Fibroblast of skin of right quadriceps (primary cell): ENCODE data around the gene RAG2.

Experiments
- DNase-seq: peaks from one replicate; pipeline ENCODE4 v3.0.0-alpha.2; 2013

The RAG2 gene

GRCh38 chr11:36598051-36598450 lies at the start of gene RAG2:
TSS of gene RAG2 (minus strand) at chr11:36598236. CDS start at chr11:36594168, 4,068 bp downstream.
- DNase-seq, result no peak

DNA sequence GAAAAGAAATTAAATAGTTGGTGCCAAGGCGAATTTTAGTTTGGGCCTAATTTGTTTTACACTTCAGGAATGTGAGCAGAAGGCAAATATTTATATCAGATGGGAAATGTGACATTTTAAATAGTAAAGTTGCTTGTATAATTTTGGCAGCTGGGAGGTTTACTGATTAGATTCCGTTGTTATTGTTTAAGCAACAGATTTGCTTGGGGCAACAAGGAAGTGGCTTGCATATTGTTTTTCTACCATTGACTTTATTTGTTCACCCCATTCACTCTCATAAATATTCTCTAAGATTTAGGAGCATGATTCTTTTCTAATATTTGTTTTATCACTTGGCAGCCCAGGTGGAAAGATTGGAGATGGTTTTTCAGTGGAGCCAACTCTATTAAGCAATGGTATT lies 40.5 kb upstream of the RAG2 start:
- DNase-seq, result no peak

GRCh38 chr11:36635066-36635862 lies 37.2 kb upstream of the RAG2 start:
- DNase-seq, result no peak

DNA sequence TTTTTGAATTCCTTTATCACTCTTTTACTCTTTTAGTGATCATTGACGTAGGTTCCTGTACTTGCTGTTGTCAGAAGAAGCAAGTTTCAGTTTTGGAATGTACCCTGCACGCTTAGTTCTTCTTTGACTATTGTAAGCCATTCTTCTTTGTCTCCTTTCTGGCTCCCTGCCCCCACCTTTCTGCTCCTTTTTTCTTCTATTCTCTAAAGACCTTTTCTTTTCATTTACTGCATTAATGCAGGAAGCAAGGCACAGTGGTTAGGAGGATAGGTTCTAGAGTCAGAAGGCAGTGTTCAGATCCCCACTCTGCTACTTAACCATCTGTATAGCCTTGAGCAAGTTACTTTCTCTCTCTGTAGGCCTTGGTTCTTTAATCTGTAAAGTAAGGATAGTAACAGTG lies 33.7 kb upstream of the RAG2 start:
- no peak for DNase-seq

DNA sequence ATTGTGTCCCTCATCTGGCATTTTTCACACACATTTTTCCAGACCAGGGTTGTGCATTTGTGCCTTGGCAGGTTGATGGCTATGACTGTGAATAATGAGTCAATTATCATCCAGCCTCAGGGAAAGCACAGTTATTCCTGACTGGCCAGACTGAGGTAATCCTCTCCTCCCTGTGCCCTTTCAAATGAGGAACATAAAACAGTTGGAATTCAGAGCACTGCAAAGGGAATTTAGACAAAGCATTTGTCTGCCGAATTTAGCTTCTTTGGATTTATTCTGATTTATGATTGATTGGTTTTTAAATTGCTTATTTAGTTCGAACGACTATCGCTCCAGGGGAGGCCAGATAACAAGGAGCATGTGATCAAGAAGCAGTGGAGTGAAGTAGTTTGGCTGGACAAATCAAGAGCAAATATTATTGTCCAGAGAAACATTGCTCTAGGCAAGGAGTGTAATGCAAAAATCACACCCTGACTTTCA lies 30.8 kb upstream of the RAG2 start:
- no peak for DNase-seq

GRCh38 chr11:36628141-36628540 lies 30.1 kb upstream of the RAG2 start:
- DNase-seq, result no peak

DNA sequence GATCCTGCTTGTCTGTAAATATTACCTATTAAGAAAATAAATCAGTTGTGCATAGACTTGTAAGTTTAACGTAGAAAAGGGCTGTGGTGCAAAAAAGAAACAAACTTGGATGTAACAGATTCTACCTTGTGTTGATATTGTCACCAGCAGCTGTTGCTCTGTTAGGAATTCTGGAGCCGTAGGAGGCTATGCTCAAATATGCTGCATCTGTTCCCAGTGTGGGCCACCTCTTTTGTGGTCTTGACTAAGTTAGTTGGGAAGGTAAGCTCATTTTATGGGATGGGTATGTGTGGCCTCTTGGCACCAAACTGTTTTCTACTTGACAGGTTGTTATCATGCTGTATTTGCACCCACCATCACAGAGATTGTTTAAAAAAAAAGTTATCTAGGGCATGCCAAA lies 29.4 kb upstream of the RAG2 start:
- no peak for DNase-seq

DNA sequence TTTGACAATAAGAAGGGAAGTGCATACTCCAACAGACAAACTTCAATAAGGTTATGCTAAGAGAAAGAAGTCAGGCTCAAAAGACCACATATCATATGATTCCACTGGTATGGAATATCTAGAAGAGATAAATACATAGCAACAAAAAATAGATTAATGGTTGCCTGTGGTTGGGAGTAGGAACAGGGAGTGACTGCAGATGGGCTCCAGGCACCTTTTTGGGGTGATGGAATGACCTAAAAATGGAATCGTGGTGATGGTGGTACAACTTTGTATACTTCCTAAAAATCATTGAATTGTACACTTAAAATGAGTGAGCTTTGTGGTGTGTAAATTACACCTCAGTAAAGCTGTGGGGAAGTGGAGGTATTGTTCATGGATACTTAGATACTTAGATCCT lies 29.0 kb upstream of the RAG2 start:
- DNase-seq, result no peak

GRCh38 chr11:36623494-36623893 lies 25.5 kb upstream of the RAG2 start:
- no peak for DNase-seq

DNA sequence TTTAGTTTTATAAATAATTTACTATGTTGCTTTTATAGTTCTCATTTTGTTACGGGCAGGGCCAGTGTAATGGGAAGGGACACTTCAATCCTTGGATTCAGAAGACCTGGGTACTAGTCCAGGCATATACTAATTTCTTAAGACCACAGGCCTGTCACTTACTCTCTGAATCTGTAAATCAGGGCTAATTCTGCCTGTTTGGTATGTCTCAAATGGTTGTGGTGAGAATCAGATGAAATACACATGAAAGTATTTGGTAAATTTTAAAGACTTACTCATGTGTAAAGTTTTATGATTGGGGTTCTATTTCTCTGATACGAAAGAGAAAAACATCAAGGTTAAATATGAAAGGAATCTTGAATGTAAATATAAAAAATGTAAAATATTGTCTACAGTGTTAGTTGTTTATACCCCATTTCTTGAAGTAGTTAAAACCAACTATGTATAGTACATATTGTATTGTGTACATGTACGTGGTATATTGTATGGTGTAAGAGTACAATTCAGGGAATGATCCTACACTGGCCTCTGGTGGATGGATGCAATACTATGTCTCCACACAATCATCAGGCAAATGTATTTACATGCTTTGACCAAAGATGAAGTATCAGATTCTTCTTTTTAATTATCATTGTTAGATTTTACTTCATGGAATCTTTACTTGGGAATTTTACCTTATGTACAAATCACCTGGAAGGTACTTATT lies 24.5 kb upstream of the RAG2 start:
- DNase-seq, result peak; percentile 52

DNA sequence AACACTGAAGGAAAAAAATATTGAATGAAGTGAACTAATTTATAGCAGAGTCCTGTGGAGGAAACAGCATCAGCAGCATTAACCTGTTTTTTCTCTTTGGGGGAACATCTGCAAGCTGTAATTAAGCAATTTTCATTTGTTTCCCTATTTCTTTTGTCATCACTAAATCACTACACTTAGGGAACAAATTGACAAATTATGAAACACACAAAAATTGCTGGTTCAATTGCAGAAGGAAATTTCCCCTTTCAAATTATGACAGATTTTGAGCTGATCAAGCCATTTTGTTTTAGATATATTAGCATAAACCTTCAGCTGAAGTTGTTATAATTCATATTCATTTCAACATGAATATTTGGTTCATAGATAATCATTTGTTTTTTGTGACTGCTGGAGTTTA lies 22.2 kb upstream of the RAG2 start:
- DNase-seq, result no peak

GRCh38 chr11:36619502-36619901 lies 21.5 kb upstream of the RAG2 start:
- no peak for DNase-seq

- no peak for DNase-seq
Observed at GRCh38 chr11:36618363-36619047, 20.5 kb upstream of the RAG2 start.

DNA sequence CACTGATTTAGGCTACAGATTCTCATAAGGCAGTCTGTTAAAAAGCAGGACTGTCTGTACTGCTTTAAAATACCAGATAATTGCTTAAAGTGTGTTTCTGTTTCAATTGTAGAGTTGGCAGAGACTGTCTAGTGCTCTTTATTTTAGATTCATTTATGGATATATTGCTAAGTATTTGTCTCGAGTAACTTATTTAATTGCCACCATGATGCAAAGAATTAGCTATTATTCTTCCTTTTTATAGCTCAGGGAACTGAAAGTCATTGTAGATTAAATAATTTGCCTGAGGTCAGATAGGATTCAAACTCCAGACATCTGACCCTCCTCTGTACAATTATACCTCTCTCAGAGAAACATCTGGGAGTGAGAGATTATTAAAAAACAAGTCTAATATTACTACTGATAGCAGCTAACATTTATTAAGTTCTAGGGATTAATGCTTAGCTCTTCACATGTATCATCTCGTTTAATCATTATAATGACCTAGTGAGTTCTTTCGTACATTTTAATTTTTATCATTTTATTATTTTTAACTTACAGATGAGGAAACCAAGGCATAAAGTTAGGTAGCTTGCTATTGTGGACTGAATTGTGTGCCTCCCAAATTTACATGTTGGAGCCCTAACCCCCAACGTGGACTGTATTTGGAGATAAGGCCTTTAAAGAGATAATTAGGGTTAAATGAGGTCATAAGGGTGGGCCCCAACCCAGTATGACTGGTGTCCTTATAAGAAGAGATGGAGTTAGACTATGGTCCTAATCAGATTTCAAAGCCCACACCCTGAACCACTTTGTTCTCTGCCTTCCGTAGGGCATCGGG lies 19.7 kb upstream of the RAG2 start:
- DNase-seq, result no peak

GRCh38 chr11:36615826-36616225 lies 17.8 kb upstream of the RAG2 start:
- no peak for DNase-seq

GRCh38 chr11:36609383-36609782 lies 11.3 kb upstream of the RAG2 start:
- no peak for DNase-seq

DNA sequence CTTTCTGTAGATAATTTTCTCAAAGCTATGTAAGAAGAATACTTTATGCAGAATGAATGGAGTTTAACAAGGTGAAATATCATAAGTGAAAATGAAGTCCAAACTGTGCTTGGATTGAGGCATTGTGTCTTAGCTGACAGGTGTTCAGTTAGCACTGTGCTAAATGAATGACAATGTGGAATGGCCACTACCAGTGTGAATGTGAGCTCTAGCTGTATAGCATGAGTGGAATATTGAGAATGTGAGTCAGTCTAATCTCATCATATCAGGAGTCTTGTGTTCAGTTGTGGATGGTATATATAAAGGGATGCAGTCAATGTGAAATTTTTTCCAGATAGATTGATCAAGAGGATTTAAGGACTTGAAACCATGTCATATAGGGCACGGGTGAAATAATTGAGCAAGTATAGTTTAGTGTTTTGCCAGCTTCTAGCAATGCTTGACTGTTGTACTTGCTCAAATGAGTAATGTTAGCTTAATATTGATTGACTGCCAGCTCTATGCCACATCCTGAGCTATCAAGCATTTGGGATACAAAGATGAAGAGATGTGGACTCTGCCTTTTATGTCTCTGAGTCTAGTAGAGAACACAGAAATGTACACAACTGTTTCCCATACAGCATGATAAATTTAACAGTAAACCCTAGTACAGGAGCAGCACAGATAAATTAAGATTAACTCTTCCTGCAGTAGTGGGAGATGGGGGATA lies 10.6 kb upstream of the RAG2 start:
- no peak for DNase-seq

DNA sequence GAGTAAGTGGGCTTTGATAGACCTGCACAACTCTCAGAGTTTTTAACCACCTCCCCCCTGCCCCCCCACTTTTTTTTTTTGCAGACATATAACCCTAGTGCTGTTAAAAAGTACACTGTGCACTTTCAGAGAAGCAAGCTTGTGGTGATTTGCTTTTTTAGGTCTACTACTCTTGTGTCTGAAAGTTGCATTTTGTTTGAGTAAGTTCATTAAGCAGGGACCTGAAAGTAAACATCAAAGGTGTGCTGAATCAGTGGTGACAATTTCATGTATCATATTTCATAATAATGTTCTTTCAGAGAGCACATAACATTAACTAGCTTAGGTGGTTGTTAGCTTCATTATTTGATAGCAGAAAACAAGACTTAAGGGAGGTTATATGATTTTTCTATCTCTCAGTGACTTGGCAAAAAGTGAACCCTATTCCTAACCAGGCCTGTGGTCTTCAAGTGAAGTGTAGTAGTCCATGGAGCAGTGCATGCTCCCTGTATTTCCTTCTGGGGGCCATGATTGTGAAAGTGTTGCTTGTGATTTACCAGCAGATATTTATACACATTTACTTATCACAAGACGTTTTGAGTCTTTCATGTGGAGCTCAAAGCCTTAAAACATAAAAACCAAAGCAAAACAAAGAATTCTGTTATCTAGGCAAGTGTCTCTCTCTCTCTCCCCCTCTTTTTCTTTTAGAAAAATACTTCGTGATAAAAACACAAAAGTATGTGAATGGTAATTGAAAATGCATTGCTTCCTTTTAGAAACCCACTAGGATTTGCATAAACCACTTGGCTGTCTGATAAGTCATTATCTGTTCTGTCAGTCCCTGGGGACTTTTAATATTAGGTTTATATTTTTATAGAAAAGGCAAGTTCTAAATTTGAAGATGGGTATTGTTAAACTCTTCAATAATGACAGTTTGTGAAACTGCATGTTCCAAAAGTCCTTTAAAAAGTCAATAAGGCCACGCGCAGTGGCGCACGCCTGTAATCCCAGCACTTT lies 7.5 kb upstream of the RAG2 start:
- no peak for DNase-seq

- DNase-seq, result no peak
Observed at GRCh38 chr11:36602135-36602534, 4.1 kb upstream of the RAG2 start.

- DNase-seq, result no peak
Observed at GRCh38 chr11:36601155-36601554, 3.1 kb upstream of the RAG2 start.

GRCh38 chr11:36600180-36600579 lies 2.1 kb upstream of the RAG2 start:
- DNase-seq, result no peak
